CD8-positive, alpha-beta memory T cell (primary cell): ENCODE data around the gene ADISSP. TPM values are rescaled to one million over a fixed set of nuclear protein-coding genes. Genes with fewer than 3 reads are reported as not detected.

Experiments
- CTCF ChIA-PET: fragments of 350-600 bp; sonication (Branson Sonifier 250); formaldehyde crosslinking; loops from one replicate; lab custom pipeline; 2021; ENCODE audit warnings: antibody characterized with exemption; lab: Charles Lee
- POLR2A ChIA-PET: fragments of 350-600 bp; sonication (Branson Sonifier 250); formaldehyde crosslinking; loops from one replicate; lab custom pipeline; 2021; ENCODE audit warnings: antibody characterized with exemption; lab: Charles Lee
- DNase-seq, 5 donors: peaks; one replicate each; pipeline versions ENCODE4 v3.0.0 to v3.0.0-alpha.2; 2020 to 2022; ENCODE audit warnings: mixed read lengths in 1 of 5
- H3K27ac ChIP-seq: one replicate; pipeline ENCODE4 v1.7.0; 2013; ENCODE audit warnings: low read depth, mild to moderate bottlenecking, low read length, moderate library complexity
- H3K27me3 ChIP-seq: 2 replicates; pipeline ENCODE4 v1.7.0; 2013; ENCODE audit warnings: low read length, mild to moderate bottlenecking; ENCODE audit not compliant: insufficient read depth, poor library complexity, severe bottlenecking
- H3K36me3 ChIP-seq: 2 replicates; pipeline ENCODE4 v1.7.0; 2013; ENCODE audit warnings: mild to moderate bottlenecking, low read length, moderate library complexity; ENCODE audit not compliant: insufficient read depth
- H3K4me1 ChIP-seq: 2 replicates; pipeline ENCODE4 v1.7.0; 2013; ENCODE audit warnings: mild to moderate bottlenecking, low read length, moderate library complexity; ENCODE audit not compliant: insufficient read depth
- H3K4me3 ChIP-seq: 2 replicates; pipeline ENCODE4 v1.7.0; 2013; ENCODE audit warnings: mild to moderate bottlenecking, low read length
- H3K9me3 ChIP-seq: 2 replicates; pipeline ENCODE4 v1.7.0; 2013; ENCODE audit warnings: mild to moderate bottlenecking, low read length
- H3K27ac Mint-ChIP-seq, 8 donors: one replicate each; pipeline ENCODE4 v1.8.0; 2020 to 2021; ENCODE audit warnings: mixed read lengths in 8 of 8, mild to moderate bottlenecking in 6 of 8, inconsistent platforms in 3 of 8, moderate library complexity in 3 of 8
- H3K27me3 Mint-ChIP-seq, 2 donors: one replicate each; pipeline ENCODE4 v1.8.0; 2020 to 2021; ENCODE audit warnings: mixed read lengths in 2 of 2, mild to moderate bottlenecking in 1 of 2, moderate library complexity in 1 of 2
- H3K36me3 Mint-ChIP-seq, 3 donors: one replicate each; pipeline ENCODE4 v1.8.0; 2020 to 2021; ENCODE audit warnings: mixed read lengths in 3 of 3, inconsistent platforms in 1 of 3, mild to moderate bottlenecking in 1 of 3
- H3K4me1 Mint-ChIP-seq, 3 donors: one replicate each; pipeline ENCODE4 v1.8.0; 2020 to 2021; ENCODE audit warnings: mixed read lengths in 3 of 3, inconsistent platforms in 1 of 3, mild to moderate bottlenecking in 1 of 3
- H3K4me3 Mint-ChIP-seq, 7 donors: one replicate each; pipeline ENCODE4 v1.8.0; 2020 to 2021; ENCODE audit warnings: mixed read lengths in 7 of 7, mild to moderate bottlenecking in 6 of 7, moderate library complexity in 4 of 7, inconsistent platforms in 2 of 7
- H3K9me3 Mint-ChIP-seq, 5 donors: one replicate each; pipeline ENCODE4 v1.8.0; 2020 to 2022; ENCODE audit warnings: mixed read lengths in 5 of 5, mild to moderate bottlenecking in 3 of 5, moderate library complexity in 2 of 5, inconsistent platforms in 1 of 5
- polyA plus RNA-seq: library from polyadenylated mRNA; unstranded; fragments of 300-500 nt; fragmentation: Illumina TruSeq; gene quantifications from one replicate; pipeline ENCODE4 v1.2.3, GENCODE V29; 2021
- total RNA-seq, 2 experiments: library from RNA; stranded (reverse); gene quantifications; one replicate each; pipeline ENCODE4 v1.2.3, GENCODE V29; 2021

The ADISSP gene
- total and polyA plus RNA-seq, 3 experiments from 2014 or later, result 27.0 to 74.9 (median 72.7) TPM

- no peaks in the 10 kb centered on the region for H3K9me3 Mint-ChIP-seq
Measured at GRCh38 chr20:3811467-3812258, 44.1 kb upstream of the ADISSP start.

GRCh38 chr20:3808544-3808943 is 41.0 kb upstream of the ADISSP start:
- Mint-ChIP-seq H3K36me3 (peaks cover 18 to 39% (median 20%) of the 10 kb centered on the region in 3 donors), H3K9me3 (no peaks in the 10 kb centered on the region), H3K27ac (peak overlapping the region in 7 of 8 donors; percentile 19 to 97 (median 34)), H3K4me1 (peaks cover 69 to 85% (median 75%) of the 10 kb centered on the region in 3 donors), H3K4me3 (no peak overlapping the region), H3K27me3 (no peaks in the 10 kb centered on the region)
- no peaks in the 10 kb centered on the region for H3K27me3 ChIP-seq
- H3K9me3 ChIP-seq, result no peaks in the 10 kb centered on the region
- H3K27ac ChIP-seq, result no peak overlapping the region
- peaks cover 64% of the 10 kb centered on the region for H3K4me1 ChIP-seq
- no peak overlapping the region for H3K4me3 ChIP-seq
- ChIA-PET POLR2A (interaction anchor here (0.5 to 1.1 kb wide), 3 partner anchors 12 to 50 kb away, joined by 3 to 8 read pairs (median 5); partner anchors contain the start of genes ADISSP and AP5S1), CTCF (interaction anchor here (0.7 kb wide), 1 partner anchor 34 kb away, joined by 3 read pairs; no protein-coding TSS in a partner anchor)
- no peak for DNase-seq
- H3K36me3 ChIP-seq, result peaks cover 25% of the 10 kb centered on the region

More at GRCh38 chr20:3811467-3812258, 44.1 kb upstream of the ADISSP start:
- peak overlapping the region; percentile 52 for H3K4me3 ChIP-seq
- DNase-seq, result peak; percentile 86 to 97 (median 92)
- Mint-ChIP-seq H3K4me3 (peak overlapping the region; percentile 88 to 94 (median 93)), H3K4me1 (peaks cover 73 to 85% (median 80%) of the 10 kb centered on the region in 3 donors), H3K27me3 (no peaks in the 10 kb centered on the region), H3K27ac (peak overlapping the region; percentile 97 to 100 (median 100)), H3K36me3 (peaks cover 0 to 10% (median 0%) of the 10 kb centered on the region in 3 donors)
- peaks cover 80% of the 10 kb centered on the region for H3K4me1 ChIP-seq
- no peaks in the 10 kb centered on the region for H3K27me3 ChIP-seq
- CTCF ChIA-PET, result interaction anchor here (0.8 to 18.5 kb wide), 6 partner anchors 8 to 274 kb away, joined by 3 to 262 read pairs (median 18); partner anchors contain the start of genes ADISSP, AP5S1, CDC25B and CENPB
- no peaks in the 10 kb centered on the region for H3K36me3 ChIP-seq
- no peaks in the 10 kb centered on the region for H3K9me3 ChIP-seq
- POLR2A ChIA-PET, result interaction anchor here (0.6 to 3.2 kb wide), 9 partner anchors 9 to 75 kb away, joined by 3 to 21 read pairs (median 5); partner anchors contain the start of genes ADISSP, AP5S1 and CDC25B
- H3K27ac ChIP-seq, result peak overlapping the region; percentile 66

GRCh38 chr20:3804781-3805180 is 37.2 kb upstream of the ADISSP start:
- Mint-ChIP-seq H3K27ac (peak overlapping the region in 5 of 8 donors; percentile 27 to 95 (median 66)), H3K4me1 (peaks cover 60 to 85% (median 65%) of the 10 kb centered on the region in 3 donors), H3K4me3 (no peak overlapping the region), H3K27me3 (no peaks in the 10 kb centered on the region), H3K36me3 (peaks cover 28 to 72% (median 29%) of the 10 kb centered on the region in 3 donors), H3K9me3 (no peaks in the 10 kb centered on the region)
- Histone ChIP-seq H3K9me3 (no peaks in the 10 kb centered on the region), H3K4me3 (no peak overlapping the region), H3K36me3 (peaks cover 62% of the 10 kb centered on the region), H3K4me1 (peaks cover 63% of the 10 kb centered on the region), H3K27ac (no peak overlapping the region), H3K27me3 (no peaks in the 10 kb centered on the region)
- CTCF ChIA-PET, result interaction anchor here (3.2 kb wide), 1 partner anchor 16 kb away, joined by 18 read pairs; the partner anchor contains the start of gene AP5S1
- POLR2A ChIA-PET, result interaction anchor here (1.0 to 1.5 kb wide), 3 partner anchors 9 to 20 kb away, joined by 3 to 6 read pairs (median 3); partner anchors contain the start of gene AP5S1
- peak in 1 of 5 donors; percentile 23 for DNase-seq

- Histone ChIP-seq H3K4me3 (no peak overlapping the region), H3K27me3 (no peaks in the 10 kb centered on the region), H3K27ac (no peak overlapping the region), H3K9me3 (no peaks in the 10 kb centered on the region), H3K36me3 (peaks cover 62% of the 10 kb centered on the region), H3K4me1 (peaks cover 65% of the 10 kb centered on the region)
- ChIA-PET CTCF (interaction anchor here (3.2 kb wide), 1 partner anchor 16 kb away, joined by 18 read pairs; the partner anchor contains the start of gene AP5S1), POLR2A (interaction anchor here (0.5 to 1.5 kb wide), 3 partner anchors 9 to 27 kb away, joined by 3 to 6 read pairs (median 3); partner anchors contain the start of gene AP5S1)
- H3K27ac Mint-ChIP-seq, result peak overlapping the region in 7 of 8 donors; percentile 43 to 98 (median 83)
- no peaks in the 10 kb centered on the region for H3K27me3 Mint-ChIP-seq
- peaks cover 65 to 90% (median 70%) of the 10 kb centered on the region in 3 donors for H3K4me1 Mint-ChIP-seq
- H3K4me3 Mint-ChIP-seq, result no peak overlapping the region
- DNase-seq, result peak in 1 of 5 donors; percentile 35
- no peaks in the 10 kb centered on the region for H3K9me3 Mint-ChIP-seq
- peaks cover 28 to 77% (median 32%) of the 10 kb centered on the region in 3 donors for H3K36me3 Mint-ChIP-seq
Measured at GRCh38 chr20:3804254-3804751, 36.8 kb upstream of the ADISSP start.

GRCh38 chr20:3803854-3804253 is 36.3 kb upstream of the ADISSP start:
- ChIA-PET CTCF (interaction anchor here (0.6 to 3.2 kb wide), 2 partner anchors 17 kb away, joined by 3 to 18 read pairs; partner anchors contain the start of genes AP5S1 and CENPB), POLR2A (interaction anchor here (0.5 to 1.5 kb wide), 2 partner anchors 10 to 27 kb away, joined by 3 to 6 read pairs; no protein-coding TSS in a partner anchor)
- no peak overlapping the region for H3K27ac ChIP-seq
- no peaks in the 10 kb centered on the region for H3K9me3 ChIP-seq
- DNase-seq, result peak in 1 of 5 donors; percentile 23
- Mint-ChIP-seq H3K4me3 (peak overlapping the region in 3 of 7 donors; percentile 60 to 78 (median 77)), H3K9me3 (no peaks in the 10 kb centered on the region), H3K36me3 (peaks cover 30 to 82% (median 35%) of the 10 kb centered on the region in 3 donors), H3K27me3 (no peaks in the 10 kb centered on the region), H3K27ac (peak overlapping the region; percentile 43 to 98 (median 86)), H3K4me1 (peaks cover 69 to 94% (median 75%) of the 10 kb centered on the region in 3 donors)
- H3K4me3 ChIP-seq, result no peak overlapping the region
- peaks cover 70% of the 10 kb centered on the region for H3K4me1 ChIP-seq
- peaks cover 64% of the 10 kb centered on the region for H3K36me3 ChIP-seq
- H3K27me3 ChIP-seq, result no peaks in the 10 kb centered on the region

GRCh38 chr20:3803289-3803688 is 35.7 kb upstream of the ADISSP start:
- Mint-ChIP-seq H3K4me1 (peaks cover 75 to 95% (median 77%) of the 10 kb centered on the region in 3 donors), H3K27ac (peak overlapping the region; percentile 43 to 98 (median 86)), H3K4me3 (peak overlapping the region in 1 of 7 donors; percentile 77), H3K27me3 (no peaks in the 10 kb centered on the region), H3K9me3 (no peaks in the 10 kb centered on the region), H3K36me3 (peaks cover 32 to 87% (median 37%) of the 10 kb centered on the region in 3 donors)
- Histone ChIP-seq H3K4me1 (peaks cover 74% of the 10 kb centered on the region), H3K9me3 (no peaks in the 10 kb centered on the region), H3K27me3 (no peaks in the 10 kb centered on the region), H3K27ac (no peak overlapping the region), H3K4me3 (no peak overlapping the region), H3K36me3 (peaks cover 70% of the 10 kb centered on the region)
- peak in 1 of 5 donors; percentile 33 for DNase-seq
- ChIA-PET CTCF (interaction anchor here (0.6 to 3.2 kb wide), 2 partner anchors 16 to 17 kb away, joined by 3 to 18 read pairs; partner anchors contain the start of genes AP5S1 and CENPB), POLR2A (no interaction called here)

- no peaks in the 10 kb centered on the region for H3K9me3 Mint-ChIP-seq
- H3K4me1 ChIP-seq, result peaks cover 74% of the 10 kb centered on the region
- H3K27me3 ChIP-seq, result no peaks in the 10 kb centered on the region
- peaks cover 74 to 95% (median 77%) of the 10 kb centered on the region in 3 donors for H3K4me1 Mint-ChIP-seq
- POLR2A ChIA-PET, result no interaction called here
- peaks cover 37 to 93% (median 41%) of the 10 kb centered on the region in 3 donors for H3K36me3 Mint-ChIP-seq
- no peaks in the 10 kb centered on the region for H3K9me3 ChIP-seq
- peak overlapping the region; percentile 18 to 98 (median 80) for H3K27ac Mint-ChIP-seq
- H3K36me3 ChIP-seq, result peaks cover 70% of the 10 kb centered on the region
- CTCF ChIA-PET, result interaction anchor here (3.2 kb wide), 1 partner anchor 18 kb away, joined by 18 read pairs; the partner anchor contains the start of gene AP5S1
- peak overlapping the region in 6 of 7 donors; percentile 20 to 72 (median 37) for H3K4me3 Mint-ChIP-seq
- H3K27me3 Mint-ChIP-seq, result peaks cover 0 to 3% of the 10 kb centered on the region in 2 donors
- H3K4me3 ChIP-seq, result no peak overlapping the region
- peak in 1 of 5 donors; percentile 22 for DNase-seq
- no peak overlapping the region for H3K27ac ChIP-seq
Measured at GRCh38 chr20:3802524-3803239, 35.1 kb upstream of the ADISSP start.
